ENCODE results near the gene FYCO1.

FYCO1 gene

DNA sequence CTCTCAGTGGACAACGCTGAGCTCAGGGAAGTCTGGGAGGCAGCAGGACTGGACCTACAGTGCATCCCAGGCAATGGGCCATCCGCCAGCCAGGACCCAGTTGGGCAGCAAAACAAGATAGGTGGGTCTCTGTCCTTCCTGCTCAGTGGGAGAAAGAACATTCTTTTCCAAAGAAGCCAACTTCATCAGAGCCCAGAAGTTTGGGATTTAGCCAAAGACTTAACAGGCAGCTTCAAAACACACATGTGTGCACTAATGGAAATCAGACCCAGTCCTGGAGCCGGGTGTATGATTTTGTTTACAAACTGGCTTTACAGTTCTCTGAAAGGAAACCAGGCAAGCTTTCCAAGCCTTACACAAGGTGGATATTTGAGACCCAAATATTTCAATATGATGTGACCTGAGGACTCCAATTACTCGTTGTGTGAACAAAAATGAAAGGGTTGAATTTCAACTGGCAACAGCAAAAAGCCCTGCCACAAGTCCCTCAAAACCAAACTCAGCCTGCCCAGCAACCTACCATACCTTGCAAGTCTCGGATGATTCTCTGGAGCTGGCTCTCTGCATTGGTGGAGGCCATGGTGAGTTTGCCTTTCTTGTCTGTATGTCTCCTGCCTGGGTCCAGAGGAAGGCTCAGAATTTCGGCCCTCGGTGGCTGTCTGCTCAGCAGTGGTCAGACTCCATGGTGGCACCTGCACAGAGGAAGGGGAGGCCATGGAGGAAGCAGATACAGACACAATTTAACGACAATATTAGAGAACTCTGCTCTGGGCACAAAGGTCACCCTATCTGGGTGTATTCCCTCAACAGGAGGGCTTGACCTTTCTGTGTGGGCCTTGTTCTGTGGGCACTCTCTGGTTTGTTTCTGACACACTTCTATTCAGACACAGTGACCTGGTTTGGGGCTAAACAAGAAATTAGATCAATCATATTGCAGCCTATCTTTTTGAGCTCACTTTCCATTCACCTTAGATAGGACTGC, 11.0 kb downstream of the FYCO1 start:
- no peak for DNase-seq (ENCODE audit: low read depth in 1 of 2, low spot score in 1 of 2)

GRCh38 chr3:45983770-45984169, 11.9 kb downstream of the FYCO1 start:
- no peak for DNase-seq (ENCODE audit: low read depth in 1 of 2, low spot score in 1 of 2)

DNA sequence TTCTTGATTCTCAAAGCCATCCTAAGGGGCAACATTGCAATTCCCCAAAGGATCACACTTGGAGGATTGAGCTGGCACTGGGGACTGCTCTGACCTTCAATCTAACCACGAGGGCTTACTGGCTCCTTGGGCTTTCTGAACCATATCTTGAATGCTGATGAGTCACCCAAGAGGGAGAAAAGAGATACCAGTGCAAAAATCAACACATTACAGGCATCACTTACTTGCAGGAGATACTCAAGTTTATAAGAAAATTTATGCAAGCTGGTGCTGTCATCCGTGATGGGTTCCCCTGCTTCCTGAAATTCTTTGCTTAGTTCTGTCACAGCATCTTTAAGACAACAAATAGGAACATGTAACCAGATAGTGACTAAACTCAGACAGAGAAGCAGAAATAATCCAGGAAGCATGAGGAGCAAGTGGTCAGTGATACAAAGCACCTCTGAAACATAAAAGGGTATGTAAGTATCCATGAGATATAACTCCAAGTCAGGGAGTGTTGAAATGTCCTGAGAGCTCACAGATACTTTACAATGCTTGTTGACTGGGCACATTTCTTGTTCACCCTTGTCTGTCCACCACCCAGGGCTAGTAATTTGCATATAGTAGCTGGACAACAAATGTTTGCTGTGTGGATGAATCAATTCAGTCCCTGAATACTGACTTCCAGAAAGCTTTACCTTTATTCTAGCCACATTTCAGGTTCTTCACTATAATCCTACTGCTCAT, 14.1 kb downstream of the FYCO1 start:
- no peak for DNase-seq (ENCODE audit: low read depth in 1 of 2, low spot score in 1 of 2)

DNA sequence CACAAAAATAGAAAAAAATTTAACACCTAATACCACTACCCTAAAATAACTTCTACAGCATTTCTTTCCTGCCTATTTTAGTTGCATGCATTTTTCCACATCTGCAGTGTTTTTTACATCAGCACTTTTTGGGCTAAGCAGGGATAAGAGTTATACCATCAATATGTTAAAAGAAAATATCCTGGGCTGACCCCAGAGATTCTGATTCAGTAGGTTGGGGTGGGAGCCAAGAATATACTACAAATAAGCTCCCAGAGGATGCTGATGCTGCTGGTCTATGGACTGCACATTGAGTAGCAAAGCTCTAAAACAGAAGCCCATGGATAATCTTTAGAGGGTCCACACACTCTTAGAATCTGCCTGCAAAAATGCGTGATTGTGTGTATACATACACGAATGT, 14.8 kb downstream of the FYCO1 start:
- no peak for DNase-seq (ENCODE audit: low read depth in 1 of 2, low spot score in 1 of 2)

DNA sequence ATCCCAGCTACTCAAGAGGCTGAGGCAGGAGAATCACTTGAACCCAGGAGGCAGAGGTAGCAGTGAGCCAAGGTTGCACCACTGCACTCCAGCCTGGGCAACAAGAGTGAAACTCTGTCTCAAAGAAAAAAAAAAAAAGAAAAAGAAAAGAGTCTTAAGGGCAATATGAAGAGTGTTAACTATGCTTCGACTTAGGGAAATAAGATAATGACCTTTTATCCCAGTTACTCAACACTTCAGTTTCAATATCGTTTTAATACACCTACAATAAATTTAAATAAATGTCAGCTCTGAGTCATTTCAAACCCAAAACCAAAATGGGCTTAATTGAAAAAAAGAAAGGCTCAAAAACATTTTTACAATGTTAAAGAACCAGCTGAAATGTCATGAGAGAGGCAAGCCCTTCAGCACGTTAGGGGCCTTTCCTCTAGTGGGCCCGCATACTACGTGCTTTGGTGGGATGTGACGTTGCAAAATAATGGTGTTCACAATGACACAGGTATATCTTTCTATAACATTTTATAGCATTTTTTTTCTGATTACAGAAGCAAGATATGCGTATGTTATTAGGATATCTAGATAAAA, 15.3 kb downstream of the FYCO1 start:
- no peak for DNase-seq (ENCODE audit: low read depth in 1 of 2, low spot score in 1 of 2)

- no peak for DNase-seq (ENCODE audit: low read depth in 1 of 2, low spot score in 1 of 2)
These were observed 16.2 kb downstream of the FYCO1 start for GRCh38 chr3:45979378-45979777.

DNA sequence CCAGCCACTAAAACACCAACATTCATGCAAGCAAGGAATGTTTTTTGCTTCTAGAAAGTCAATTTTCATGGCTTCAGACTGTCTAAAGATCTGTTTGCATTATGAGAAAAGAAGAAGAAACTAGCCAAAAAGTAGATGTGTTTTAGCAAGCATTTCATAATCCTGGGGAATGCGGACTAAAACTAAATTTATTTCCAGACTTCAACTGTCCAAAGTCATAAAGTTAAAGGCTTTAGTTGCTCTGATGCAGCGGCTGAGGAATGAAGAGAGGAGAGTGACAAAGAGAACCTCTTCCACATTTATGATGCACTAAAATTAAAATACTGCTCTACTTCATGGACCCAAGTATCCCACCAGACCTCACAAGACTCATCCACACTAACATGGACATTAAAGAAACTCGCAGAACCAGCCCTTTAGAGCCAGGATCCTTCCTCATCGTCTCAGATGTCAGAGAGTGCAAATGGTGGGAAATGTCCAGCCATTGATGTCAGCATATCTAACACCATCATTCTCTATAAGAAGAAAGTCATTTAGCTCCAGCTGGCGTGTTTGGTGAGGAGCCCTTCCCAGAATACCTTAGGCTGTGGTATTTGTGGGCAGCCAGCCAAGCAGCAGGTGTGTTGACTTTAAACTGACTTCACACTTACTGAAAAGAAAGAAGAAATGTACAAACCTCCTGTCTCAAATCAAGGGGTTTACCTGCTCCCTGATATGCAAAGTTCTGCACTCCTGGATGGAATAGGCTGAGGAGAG, 17.4 kb downstream of the FYCO1 start:
- DNase-seq (ENCODE audit: low read depth in 1 of 2, low spot score in 1 of 2) = peak in 1 of 2 donors; percentile 25

- DNase-seq (ENCODE audit: low read depth in 1 of 2, low spot score in 1 of 2) = peak in 1 of 2 donors; percentile 11
These were observed 19.2 kb downstream of the FYCO1 start for GRCh38 chr3:45976191-45977091.

GRCh38 chr3:45975686-45976085, 19.9 kb downstream of the FYCO1 start:
- DNase-seq (ENCODE audit: low read depth in 1 of 2, low spot score in 1 of 2) = no peak

- no peak for DNase-seq (ENCODE audit: low read depth in 1 of 2, low spot score in 1 of 2)
These were observed 20.9 kb downstream of the FYCO1 start for GRCh38 chr3:45974686-45975085.

- DNase-seq (ENCODE audit: low read depth in 1 of 2, low spot score in 1 of 2) = no peak
These were observed 22.9 kb downstream of the FYCO1 start for GRCh38 chr3:45972534-45973402.

- no peak for DNase-seq (ENCODE audit: low read depth in 1 of 2, low spot score in 1 of 2)
These were observed 25.7 kb downstream of the FYCO1 start for GRCh38 chr3:45969953-45970352.

DNA sequence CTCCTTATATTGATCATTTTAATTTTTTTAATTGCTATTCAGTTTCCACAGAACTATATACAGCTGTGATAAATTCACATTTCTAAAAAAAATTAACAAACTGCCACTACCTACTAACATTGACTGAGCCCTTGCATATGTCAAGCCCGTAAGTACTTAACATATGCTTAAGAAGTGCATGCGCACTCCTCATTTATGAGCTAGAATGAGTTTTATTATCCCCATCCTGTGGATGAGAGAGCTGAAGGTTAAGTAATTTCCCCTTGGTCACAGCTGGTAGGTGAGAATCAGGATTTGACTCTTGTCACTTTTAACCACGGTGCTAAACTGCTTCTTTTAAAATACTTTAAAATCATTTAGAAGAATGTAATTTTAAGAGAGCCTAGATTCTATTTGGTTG, 26.5 kb downstream of the FYCO1 start:
- no peak for DNase-seq (ENCODE audit: low read depth in 1 of 2, low spot score in 1 of 2)

- DNase-seq (ENCODE audit: low read depth in 1 of 2, low spot score in 1 of 2) = no peak
These were observed 26.9 kb downstream of the FYCO1 start for GRCh38 chr3:45968706-45969105.

GRCh38 chr3:45968149-45968548, 27.5 kb downstream of the FYCO1 start:
- DNase-seq (ENCODE audit: low read depth in 1 of 2, low spot score in 1 of 2) = no peak

DNA sequence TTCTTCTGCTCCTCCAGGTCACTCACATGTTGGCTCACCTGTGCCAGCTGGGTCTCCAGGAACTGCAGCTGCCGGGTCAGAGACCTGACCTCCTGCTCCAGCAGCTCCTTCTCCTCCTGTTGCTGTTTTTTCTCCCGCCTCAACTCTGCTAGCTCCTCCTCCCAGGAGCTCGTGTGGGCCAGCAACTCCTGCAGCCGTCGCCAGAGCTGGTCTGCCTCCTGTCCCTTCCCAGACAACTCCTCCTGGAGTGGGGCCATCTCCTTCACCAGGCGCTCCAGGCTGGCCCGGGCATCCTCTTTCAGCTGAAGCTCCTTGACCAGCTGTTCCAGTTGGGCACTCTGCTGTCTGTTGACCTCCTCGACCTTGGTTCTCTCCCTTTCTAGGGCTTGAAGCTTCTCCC, 27.9 kb downstream of the FYCO1 start:
- DNase-seq (ENCODE audit: low read depth in 1 of 2, low spot score in 1 of 2) = no peak

DNA sequence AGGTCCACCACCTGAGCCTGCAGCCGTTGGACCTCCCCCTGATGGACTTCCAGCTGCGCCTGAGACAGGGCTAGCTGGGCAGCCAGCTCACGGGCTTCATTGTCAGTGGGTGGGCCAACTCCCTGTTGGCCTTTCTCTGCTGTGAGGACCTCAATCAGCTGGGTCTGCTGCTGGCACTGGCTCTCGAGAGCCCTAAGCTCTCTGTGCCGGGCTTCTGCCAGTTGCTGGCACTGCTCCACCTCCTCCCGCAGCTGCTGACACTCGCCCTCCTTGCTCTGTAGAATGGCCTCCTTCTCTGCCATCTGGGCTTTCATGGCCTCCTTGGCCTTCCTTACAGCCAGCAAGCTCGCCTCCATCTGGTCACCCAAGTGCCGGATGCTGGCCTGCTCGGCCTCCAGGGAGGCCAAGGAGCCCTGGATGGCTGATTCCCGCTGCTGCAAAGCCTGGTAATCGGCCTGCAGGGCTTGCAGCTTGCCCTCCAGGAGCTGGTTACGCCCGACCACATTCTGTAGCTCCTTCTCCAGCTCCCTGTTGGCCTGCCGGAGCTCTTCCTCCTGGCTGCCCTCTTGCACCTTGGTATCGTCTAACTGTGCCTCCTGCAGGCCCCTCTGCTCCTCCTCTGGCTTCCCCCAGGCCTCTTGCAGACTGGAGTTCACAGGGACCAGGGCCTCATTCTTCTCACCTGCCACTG, 28.5 kb downstream of the FYCO1 start:
- DNase-seq (ENCODE audit: low read depth in 1 of 2, low spot score in 1 of 2) = no peak

- DNase-seq (ENCODE audit: low read depth in 1 of 2, low spot score in 1 of 2) = no peak
These were observed 29.2 kb downstream of the FYCO1 start for GRCh38 chr3:45966371-45966791.

- no peak for DNase-seq (ENCODE audit: low read depth in 1 of 2, low spot score in 1 of 2)
These were observed 30.0 kb downstream of the FYCO1 start for GRCh38 chr3:45965653-45966052.
